Hepatocyte (in vitro differentiated cells): Measurements from ENCODE around the gene PSMG3. TPM values are rescaled to one million over a fixed set of nuclear protein-coding genes. Genes with fewer than 3 reads are reported as not detected.
A peak's percentile ranks its signal among the peaks of the same experiment; 100 is the strongest.

ENCODE experiments used
- DNase-seq: peaks from one replicate; pipeline ENCODE4 v3.0.0-alpha.2; 2016; ENCODE audit warnings: low spot score
- H2AFZ ChIP-seq: fragments of 200-600 bp; sonication (generic); 2 replicates; pipeline ENCODE4 v1.6.0; 2016; ENCODE audit warnings: antibody characterized with exemption, mild to moderate bottlenecking
- H3K27ac ChIP-seq: fragments of 200-600 bp; sonication (generic); 2 replicates; pipeline ENCODE4 v1.5.1; 2016; ENCODE audit warnings: mild to moderate bottlenecking
- H3K27me3 ChIP-seq: fragments of 200-600 bp; sonication (generic); 2 replicates; pipeline ENCODE4 v1.6.1; 2016
- H3K36me3 ChIP-seq: fragments of 200-600 bp; sonication (generic); replicated peaks from 2 replicates; pipeline ENCODE4 v1.5.1; 2016; ENCODE audit warnings: low read depth; ENCODE audit not compliant: insufficient read depth
- H3K4me1 ChIP-seq: fragments of 200-600 bp; sonication (generic); 2 replicates; pipeline ENCODE4 v1.5.1; 2016; ENCODE audit warnings: mild to moderate bottlenecking, moderate library complexity; ENCODE audit not compliant: insufficient read depth
- H3K4me2 ChIP-seq: fragments of 200-600 bp; sonication (generic); 2 replicates; pipeline ENCODE4 v1.6.0; 2016
- H3K4me3 ChIP-seq: fragments of 200-600 bp; sonication (generic); 2 replicates; pipeline ENCODE4 v1.5.1; 2016; ENCODE audit warnings: mild to moderate bottlenecking
- H3K79me2 ChIP-seq: fragments of 200-600 bp; sonication (generic); 2 replicates; pipeline ENCODE4 v1.6.0; 2017; ENCODE audit warnings: mild to moderate bottlenecking
- H3K9me2 ChIP-seq: fragments of 200-600 bp; sonication (generic); replicated peaks from 2 replicates; pipeline ENCODE4 v1.6.0; 2017; ENCODE audit warnings: mild to moderate bottlenecking; ENCODE audit not compliant: insufficient read depth
- H3K9me3 ChIP-seq: fragments of 200-600 bp; sonication (generic); 2 replicates; pipeline ENCODE4 v1.5.1; 2016; ENCODE audit warnings: low read depth, mild to moderate bottlenecking
- H4K20me1 ChIP-seq: fragments of 200-600 bp; sonication (generic); 2 replicates; pipeline ENCODE4 v1.6.0; 2016; ENCODE audit warnings: mild to moderate bottlenecking; ENCODE audit not compliant: insufficient read depth, poor library complexity, severe bottlenecking
- EZH2 ChIP-seq: fragments of 200-600 bp; sonication (generic); IDR thresholded peaks from 2 replicates; pipeline ENCODE4 v1.6.1; 2016; ENCODE audit warnings: antibody characterized with exemption, mild to moderate bottlenecking, borderline replicate concordance
- EZH2phosphoT487 ChIP-seq: fragments of 200-600 bp; sonication (generic); IDR thresholded peaks from one replicate; pipeline ENCODE4 v1.6.1; 2018; ENCODE audit warnings: antibody characterized with exemption, mild to moderate bottlenecking, low read depth, moderate library complexity; ENCODE audit not compliant: unreplicated experiment, severe bottlenecking
- WGBS: methylation state at CpG from one replicate; pipeline ENCODE4 v1.1.6; 2016; ENCODE audit warnings: low lambda C conversion rate; ENCODE audit errors: missing lambda C conversion rate; 5-methylcytosine and 5-hydroxymethylcytosine counted together
- polyA plus RNA-seq: library from polyadenylated mRNA; unstranded; fragments of >200 nt; fragmentation: Nextera tagmentation; extraction: Ambion mirVana; gene quantifications from 2 replicates; pipeline ENCODE4 v1.2.1, GENCODE V29; 2016
- total RNA-seq: library from RNA; depleted of rRNA; stranded (reverse); fragments of >200 nt; gene quantifications from 2 replicates; pipeline ENCODE4 v1.2.3, GENCODE V29; 2014
- TF ChIP-seq, protein P1 (sequence below): fragments of 200-600 bp; sonication (generic); IDR thresholded peaks from 2 replicates; pipeline ENCODE4 v1.5.1; 2016; ENCODE audit warnings: antibody characterized with exemption, mild to moderate bottlenecking; ENCODE audit not compliant: poor library complexity

The PSMG3 gene
- total and polyA plus RNA-seq, 2 experiments from 2014 or later = 42.7 to 44.8 TPM

DNA sequence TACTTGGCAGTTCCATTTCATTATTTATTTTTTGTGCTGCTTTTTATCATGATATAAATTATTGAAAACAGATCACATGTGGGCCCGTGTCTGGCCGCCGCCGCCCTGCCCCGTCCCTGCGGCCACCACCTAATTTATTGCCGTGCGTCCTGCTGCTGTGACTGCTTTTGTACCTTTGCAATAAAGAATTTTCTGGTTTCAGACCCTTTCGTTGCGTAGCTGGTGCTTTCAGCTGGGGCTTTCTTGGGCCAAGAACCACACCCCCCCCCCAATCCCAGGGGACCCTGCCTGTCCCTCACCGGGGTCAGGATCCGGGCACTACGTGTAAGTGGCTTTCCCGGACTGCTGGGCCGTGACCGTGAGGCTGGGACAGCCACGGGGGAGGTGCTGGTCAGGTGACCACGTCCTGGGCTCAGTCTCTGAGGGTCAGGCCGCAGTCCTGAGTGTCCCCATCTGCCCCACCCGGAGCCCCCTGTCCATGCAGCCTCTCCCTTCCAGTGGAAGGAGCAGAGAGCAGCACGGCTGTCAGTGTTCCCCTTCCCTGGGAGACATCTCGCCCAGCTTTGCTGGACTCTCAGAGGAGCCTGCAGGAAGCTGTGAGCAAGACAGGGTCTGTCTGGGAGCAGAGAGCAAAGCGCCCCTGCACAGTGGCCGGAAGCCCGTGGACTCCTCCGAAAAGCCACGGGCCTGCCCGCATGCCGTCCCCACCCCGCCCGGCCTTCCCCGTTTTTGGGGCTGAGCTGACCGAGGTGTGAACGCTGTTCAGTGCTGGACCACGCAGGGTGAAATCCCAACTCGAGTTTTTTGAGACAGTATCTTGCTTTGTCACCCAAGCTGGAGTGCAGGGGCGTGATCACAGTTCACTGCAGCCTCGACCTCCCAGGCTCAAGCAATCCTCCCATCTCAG is 26.7 kb downstream of the PSMG3 start:
- no peak overlapping the region for H3K27ac ChIP-seq
- H3K36me3 ChIP-seq = no peaks in the 10 kb centered on the region
- H3K79me2 ChIP-seq = peaks cover 14% of the 10 kb centered on the region
- no peak for DNase-seq
- peaks cover 11% of the 10 kb centered on the region for H3K4me1 ChIP-seq
- H4K20me1 ChIP-seq = peaks cover 4% of the 10 kb centered on the region
- TF ChIP-seq, protein P1, sequence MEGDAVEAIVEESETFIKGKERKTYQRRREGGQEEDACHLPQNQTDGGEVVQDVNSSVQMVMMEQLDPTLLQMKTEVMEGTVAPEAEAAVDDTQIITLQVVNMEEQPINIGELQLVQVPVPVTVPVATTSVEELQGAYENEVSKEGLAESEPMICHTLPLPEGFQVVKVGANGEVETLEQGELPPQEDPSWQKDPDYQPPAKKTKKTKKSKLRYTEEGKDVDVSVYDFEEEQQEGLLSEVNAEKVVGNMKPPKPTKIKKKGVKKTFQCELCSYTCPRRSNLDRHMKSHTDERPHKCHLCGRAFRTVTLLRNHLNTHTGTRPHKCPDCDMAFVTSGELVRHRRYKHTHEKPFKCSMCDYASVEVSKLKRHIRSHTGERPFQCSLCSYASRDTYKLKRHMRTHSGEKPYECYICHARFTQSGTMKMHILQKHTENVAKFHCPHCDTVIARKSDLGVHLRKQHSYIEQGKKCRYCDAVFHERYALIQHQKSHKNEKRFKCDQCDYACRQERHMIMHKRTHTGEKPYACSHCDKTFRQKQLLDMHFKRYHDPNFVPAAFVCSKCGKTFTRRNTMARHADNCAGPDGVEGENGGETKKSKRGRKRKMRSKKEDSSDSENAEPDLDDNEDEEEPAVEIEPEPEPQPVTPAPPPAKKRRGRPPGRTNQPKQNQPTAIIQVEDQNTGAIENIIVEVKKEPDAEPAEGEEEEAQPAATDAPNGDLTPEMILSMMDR = no peak
- TF ChIP-seq EZH2 (no peak), EZH2phosphoT487 (no peak)
- no peaks in the 10 kb centered on the region for H3K9me2 ChIP-seq
- H3K4me2 ChIP-seq = no peak overlapping the region
- WGBS = 92% methylated on average over 37 of the region's 38 CpGs
- no peak overlapping the region for H2AFZ ChIP-seq
- no peak overlapping the region for H3K4me3 ChIP-seq
- no peaks in the 10 kb centered on the region for H3K9me3 ChIP-seq
- H3K27me3 ChIP-seq = no peaks in the 10 kb centered on the region

DNA sequence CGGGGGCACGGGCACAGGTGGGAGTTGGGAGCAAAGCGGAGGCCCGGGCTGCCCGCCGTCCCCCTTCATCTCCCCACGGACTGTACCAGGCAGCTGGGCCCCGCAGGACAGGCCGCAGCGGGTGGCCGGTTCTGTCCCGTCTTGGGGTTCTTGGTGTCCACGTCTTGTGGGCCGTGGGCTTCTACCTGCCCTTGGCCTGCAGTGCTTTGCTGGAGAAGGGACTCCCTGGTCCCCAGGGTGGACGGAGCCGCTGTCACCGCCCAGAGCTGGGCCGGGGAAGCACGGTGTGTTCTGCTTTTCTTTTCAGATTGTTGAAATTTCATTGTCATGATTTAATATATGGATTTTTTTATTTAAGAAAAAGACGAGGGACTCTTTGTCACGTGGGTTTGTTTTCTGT is 27.5 kb downstream of the PSMG3 start:
- 96% methylated on average over 21 of the region's 21 CpGs for WGBS
- Histone ChIP-seq H2AFZ (no peak overlapping the region), H3K27me3 (no peaks in the 10 kb centered on the region), H3K27ac (no peak overlapping the region), H3K4me3 (no peak overlapping the region), H3K9me2 (no peaks in the 10 kb centered on the region), H3K4me2 (no peak overlapping the region), H3K4me1 (peaks cover 19% of the 10 kb centered on the region), H3K36me3 (no peaks in the 10 kb centered on the region), H3K79me2 (peaks cover 22% of the 10 kb centered on the region), H4K20me1 (peaks cover 4% of the 10 kb centered on the region), H3K9me3 (no peaks in the 10 kb centered on the region)
- DNase-seq = no peak
- TF ChIP-seq EZH2 (no peak), EZH2phosphoT487 (no peak)
- TF ChIP-seq, protein P1 = no peak

DNA sequence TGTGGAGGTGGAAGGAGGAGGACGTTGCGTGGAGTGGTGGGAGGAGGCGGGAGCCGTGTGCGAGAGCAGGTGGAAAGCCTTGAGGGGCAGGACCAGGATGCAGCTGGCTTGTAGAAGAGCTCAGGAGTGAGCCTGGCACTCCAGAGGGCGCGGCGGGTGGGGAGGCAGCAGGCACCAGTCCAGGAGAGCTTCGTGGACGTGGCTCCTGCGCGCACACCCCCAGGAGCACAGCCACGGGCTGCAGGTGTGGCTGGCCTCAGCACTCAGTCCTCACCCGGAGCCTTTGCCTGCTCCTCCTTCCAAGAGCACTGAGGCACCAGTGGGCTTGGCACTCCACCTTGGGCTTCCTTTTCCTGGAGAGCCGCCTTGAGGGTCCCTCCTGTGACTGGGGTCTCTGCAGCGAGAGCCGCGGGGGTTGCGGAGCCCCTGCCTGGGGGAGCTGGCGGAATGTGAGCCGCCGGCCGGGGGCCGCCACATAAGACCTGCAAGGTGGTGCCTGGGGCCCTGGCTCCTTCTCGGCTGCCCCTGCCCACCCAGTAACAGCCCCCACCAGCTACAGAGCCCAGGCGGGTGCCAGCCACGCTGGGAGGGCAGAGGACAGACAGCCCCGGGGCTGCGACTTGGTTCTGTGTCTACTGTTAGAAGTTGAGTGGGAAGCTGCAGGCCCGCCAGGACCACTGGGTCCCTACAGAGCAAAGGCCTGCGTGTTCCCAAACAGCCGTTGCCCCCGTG is 28.2 kb downstream of the PSMG3 start:
- H3K36me3 ChIP-seq = no peaks in the 10 kb centered on the region

More for the DNA sequence above, 28.2 kb downstream of the PSMG3 start:
- H3K4me2 ChIP-seq = no peak overlapping the region
- DNase-seq = peak; percentile 5
- no peak for TF ChIP-seq EZH2
- TF ChIP-seq, protein P1 = no peak
- TF ChIP-seq EZH2phosphoT487 = no peak
- 93% methylated on average over 26 of the region's 33 CpGs for WGBS
- peaks cover 23% of the 10 kb centered on the region for H3K4me1 ChIP-seq
- no peak overlapping the region for H3K27ac ChIP-seq
- H3K79me2 ChIP-seq = peaks cover 25% of the 10 kb centered on the region
- peaks cover 4% of the 10 kb centered on the region for H4K20me1 ChIP-seq
- H2AFZ ChIP-seq = no peak overlapping the region
- H3K9me3 ChIP-seq = no peaks in the 10 kb centered on the region
- H3K9me2 ChIP-seq = no peaks in the 10 kb centered on the region
- no peaks in the 10 kb centered on the region for H3K27me3 ChIP-seq
- no peak overlapping the region for H3K4me3 ChIP-seq
